B cell (primary cell): Measurements from ENCODE around the gene TRA2A. TPM values are rescaled to one million over a fixed set of nuclear protein-coding genes. Genes with fewer than 3 reads are reported as not detected.

Source experiments
- ATAC-seq: fragments of 200-7000 bp; cut with Tn5 transposase; one replicate; pipeline ENCODE4 v1.10.0; 2021; ENCODE audit warnings: low read depth, mild to moderate bottlenecking, moderate number of reproducible peaks, moderate library complexity
- CTCF ChIA-PET: fragments of 350-600 bp; sonication (Branson Sonifier 250); formaldehyde crosslinking; loops from one replicate; lab custom pipeline; 2021; ENCODE audit warnings: antibody characterized with exemption, inconsistent platforms; lab: Charles Lee
- POLR2A ChIA-PET: fragments of 350-600 bp; sonication (Branson Sonifier 250); formaldehyde crosslinking; loops from one replicate; lab custom pipeline; 2021; ENCODE audit warnings: antibody characterized with exemption; lab: Charles Lee
- DNase-seq: peaks from one replicate; pipeline ENCODE4 v3.0.0; 2013
- H2AFZ ChIP-seq: 2 replicates; pipeline ENCODE4 v1.6.1; 2012; ENCODE audit warnings: mild to moderate bottlenecking, low read depth, low read length; ENCODE audit not compliant: insufficient read depth, poor library complexity, severe bottlenecking
- H3K27ac ChIP-seq, 2 donors: 1 replicate in 1 of 2; 2 replicates in 1 of 2; pipeline ENCODE4 v1.5.1; 2012 to 2013; ENCODE audit warnings: low read length in 2 of 2, mild to moderate bottlenecking in 2 of 2, moderate library complexity in 1 of 2
- H3K27me3 ChIP-seq, 4 experiments: fragments of 200-600 bp in 1 of 4; sonication (generic) in 1 of 4; replicated peaks in 1 of 4; 1 replicate in 2 of 4; 2 replicates in 2 of 4; pipeline versions ENCODE4 v1.6.1 to v1.7.0; 2013 to 2016; ENCODE audit warnings: low read length in 3 of 4, mild to moderate bottlenecking in 2 of 4, mixed read lengths in 1 of 4, moderate library complexity in 1 of 4; ENCODE audit not compliant: insufficient read depth in 4 of 4, control insufficient read depth in 3 of 4; ENCODE audit errors: control extremely low read depth in 1 of 4
- H3K36me3 ChIP-seq, 2 experiments: replicated peaks in 1 of 2; 1 replicate in 1 of 2; 2 replicates in 1 of 2; pipeline versions ENCODE4 v1.6.1 to v1.7.1; 2013; ENCODE audit warnings: low read length in 1 of 2; ENCODE audit not compliant: insufficient read depth in 2 of 2, control insufficient read depth in 1 of 2; ENCODE audit errors: control extremely low read depth in 1 of 2, extremely low read depth in 1 of 2
- H3K4me1 ChIP-seq, 2 donors: fragments of 200-600 bp in 1 of 2; sonication (generic) in 1 of 2; 1 replicate in 1 of 2; 2 replicates in 1 of 2; pipeline versions ENCODE4 v1.5.1 to v1.6.1; 2013 to 2017; ENCODE audit warnings: low read length in 2 of 2; ENCODE audit not compliant: control insufficient read depth in 2 of 2, insufficient read depth in 2 of 2
- H3K4me2 ChIP-seq: replicated peaks from 2 replicates; pipeline ENCODE3; 2012; ENCODE audit warnings: mild to moderate bottlenecking, low read depth, low read length; ENCODE audit not compliant: poor library complexity, severe bottlenecking
- H3K4me3 ChIP-seq, 5 experiments: fragments of 200-600 bp in 1 of 5; sonication (generic) in 1 of 5; 1 replicate in 3 of 5; 2 replicates in 2 of 5; pipeline versions ENCODE4 v1.5.1 to v1.7.0; 2011 to 2016; ENCODE audit warnings: low read length in 4 of 5, mild to moderate bottlenecking in 4 of 5, low read depth in 2 of 5, control low read depth in 1 of 5, moderate library complexity in 1 of 5; ENCODE audit not compliant: insufficient read depth in 1 of 5; ENCODE audit errors: control extremely low read depth in 1 of 5, extremely low read depth in 1 of 5
- H3K79me2 ChIP-seq: fragments of 200-600 bp; sonication (generic); one replicate; pipeline ENCODE4 v1.6.0; 2016; ENCODE audit warnings: low read length; ENCODE audit not compliant: control insufficient read depth, insufficient read depth
- H3K9ac ChIP-seq: fragments of 200-600 bp; sonication (generic); 2 replicates; pipeline ENCODE4 v1.6.1; 2017; ENCODE audit warnings: mild to moderate bottlenecking, low read length, moderate library complexity
- H3K9me3 ChIP-seq, 3 donors: one replicate each; pipeline versions ENCODE4 v1.6.1 to v1.7.1; 2013; ENCODE audit warnings: low read length in 2 of 3; ENCODE audit not compliant: control insufficient read depth in 2 of 3, insufficient read depth in 1 of 3; ENCODE audit errors: control extremely low read depth in 1 of 3
- H4K20me1 ChIP-seq: 2 replicates; pipeline ENCODE4 v1.6.0; 2012; ENCODE audit warnings: mild to moderate bottlenecking, low read length; ENCODE audit not compliant: insufficient read depth, control insufficient read depth, poor library complexity, severe bottlenecking
- H3K27ac Mint-ChIP-seq: one replicate; pipeline ENCODE4 v1.8.0; 2021; ENCODE audit warnings: mixed read lengths
- H3K27me3 Mint-ChIP-seq: one replicate; pipeline ENCODE4 v1.8.0; 2021; ENCODE audit warnings: mixed read lengths
- H3K4me1 Mint-ChIP-seq: one replicate; pipeline ENCODE4 v1.8.0; 2021; ENCODE audit warnings: mixed read lengths
- H3K4me3 Mint-ChIP-seq: one replicate; pipeline ENCODE4 v1.8.0; 2021; ENCODE audit warnings: mixed read lengths
- H3K9me3 Mint-ChIP-seq: one replicate; pipeline ENCODE4 v1.8.0; 2022; ENCODE audit warnings: mixed read lengths; ENCODE audit not compliant: insufficient read depth
- CTCF ChIP-seq: fragments of 200-600 bp; IDR thresholded peaks from one replicate; pipeline ENCODE4 v1.8.0; 2022; ENCODE audit warnings: antibody characterized with exemption, mild to moderate bottlenecking
- EZH2 ChIP-seq: IDR thresholded peaks from 2 replicates; pipeline ENCODE4 v1.6.1; 2012; ENCODE audit warnings: borderline replicate concordance, low read depth, mild to moderate bottlenecking, moderate library complexity, low read length; ENCODE audit not compliant: insufficient read depth, poor library complexity, severe bottlenecking
- WGBS: methylation state at CpG from one replicate; pipeline ENCODE4 v1.1.5; 2013; ENCODE audit warnings: missing lambda C conversion rate; ENCODE audit not compliant: insufficient coverage; 5-methylcytosine and 5-hydroxymethylcytosine counted together
- intact Hi-C: fragments of 100-400 bp; cut with micrococcal nuclease; formaldehyde crosslinking; loops from one replicate; pipeline ENCODE4 v1.10.0; 2022
- polyA plus RNA-seq: library from polyadenylated mRNA; depleted of rRNA; stranded (reverse); fragments of >200 nt; gene quantifications from 2 replicates; pipeline ENCODE4 v1.2.3, GENCODE V29; 2012
- total RNA-seq, 2 donors: library from RNA; stranded (reverse); fragments of 120-200 nt in 1 of 2; gene quantifications; 1 replicate in 1 of 2; 2 replicates in 1 of 2; pipeline versions ENCODE4 v1.2.3 to v1.2.4, GENCODE V29; 2013 to 2022

TRA2A gene
- total and polyA plus RNA-seq, 2 donors (not counting 1 experiment from before 2014, with no cell fraction given): 107 to 173 TPM

GRCh38 chr7:23524473-23524872, 7.3 kb downstream of the TRA2A start:
- peaks cover 59% of the 10 kb centered on the region for H3K4me1 Mint-ChIP-seq
- no peak overlapping the region for H3K9ac ChIP-seq
- ChIA-PET POLR2A (no interaction called here), CTCF (interaction anchor here (0.9 to 1.5 kb wide), 3 partner anchors 9 to 23 kb away, joined by 3 to 4 read pairs (median 3); no protein-coding TSS in a partner anchor)
- H3K27ac ChIP-seq: no peak overlapping the region
- H3K27me3 Mint-ChIP-seq: no peaks in the 10 kb centered on the region
- H3K27ac Mint-ChIP-seq: no peak overlapping the region
- no peaks in the 10 kb centered on the region for H3K27me3 ChIP-seq
- H2AFZ ChIP-seq: no peak overlapping the region
- peaks cover 18 to 38% of the 10 kb centered on the region in 2 donors for H3K4me1 ChIP-seq
- 100% methylated on average over 3 of the region's 7 CpGs for WGBS
- peaks cover 98% of the 10 kb centered on the region for H4K20me1 ChIP-seq
- H3K9me3 Mint-ChIP-seq: no peaks in the 10 kb centered on the region
- peaks cover 3 to 26% of the 10 kb centered on the region in 2 experiments for H3K36me3 ChIP-seq
- TF ChIP-seq CTCF (no peak), EZH2 (no peak)
- ATAC-seq (no peak), DNase-seq (no peak)
- H3K79me2 ChIP-seq: peaks cover 99% of the 10 kb centered on the region
- H3K4me3 Mint-ChIP-seq: no peak overlapping the region
- H3K4me2 ChIP-seq: no peak overlapping the region
- H3K4me3 ChIP-seq: no peak overlapping the region
- intact Hi-C loops: no loop called here
- no peaks in the 10 kb centered on the region for H3K9me3 ChIP-seq

GRCh38 chr7:23523486-23524075, 8.2 kb downstream of the TRA2A start:
- Histone ChIP-seq H3K79me2 (peaks cover 99% of the 10 kb centered on the region), H3K4me2 (no peak overlapping the region), H2AFZ (no peak overlapping the region), H3K4me3 (no peak overlapping the region), H3K36me3 (peaks cover 7 to 35% of the 10 kb centered on the region in 2 experiments), H3K27me3 (no peaks in the 10 kb centered on the region), H3K27ac (no peak overlapping the region), H3K4me1 (peaks cover 9 to 29% of the 10 kb centered on the region in 2 donors), H4K20me1 (peaks cover 98% of the 10 kb centered on the region), H3K9me3 (no peaks in the 10 kb centered on the region), H3K9ac (no peak overlapping the region)
- Mint-ChIP-seq H3K27me3 (no peaks in the 10 kb centered on the region), H3K27ac (no peak overlapping the region), H3K9me3 (no peaks in the 10 kb centered on the region), H3K4me3 (no peak overlapping the region), H3K4me1 (peaks cover 50% of the 10 kb centered on the region)
- ChIA-PET POLR2A (interaction anchor here (0.5 to 0.6 kb wide), 2 partner anchors 19 to 239 kb away, joined by 3 read pairs; no protein-coding TSS in a partner anchor), CTCF (interaction anchor here (0.8 to 1.5 kb wide), 7 partner anchors 12 to 55 kb away, joined by 3 to 5 read pairs (median 3); no protein-coding TSS in a partner anchor)
- WGBS: no CpG with 5 or more reads among the region's 2 CpGs
- ATAC-seq (no peak), DNase-seq (no peak)
- intact Hi-C loops: no loop called here
- no peak for TF ChIP-seq CTCF
- TF ChIP-seq EZH2: no peak
